Kidney epithelial cell (primary cell): ENCODE data around the gene SSTR5. TPM values are rescaled to one million over a fixed set of nuclear protein-coding genes. Genes with fewer than 3 reads are reported as not detected.

ENCODE experiments used
- DNase-seq: peaks from one replicate; pipeline ENCODE4 v3.0.0-alpha.2; 2010; ENCODE audit warnings: low read depth
- H3K27me3 ChIP-seq: 2 replicates; pipeline ENCODE4 v1.6.0; 2011; ENCODE audit warnings: low read length; ENCODE audit not compliant: control insufficient read depth, insufficient read depth
- H3K36me3 ChIP-seq: 2 replicates; pipeline ENCODE4 v1.5.1; 2011; ENCODE audit warnings: low read length; ENCODE audit not compliant: control insufficient read depth, insufficient read depth
- H3K4me3 ChIP-seq: 2 replicates; pipeline ENCODE4 v1.5.1; 2011; ENCODE audit warnings: low read depth, mild to moderate bottlenecking, control low read depth, low read length
- total RNA-seq: library from RNA; depleted of rRNA; stranded (reverse); fragments of >200 nt; gene quantifications from 2 replicates; pipeline ENCODE4 v1.2.3, GENCODE V29; 2015
- TF ChIP-seq, protein P1 (sequence below): IDR thresholded peaks from 2 replicates; pipeline ENCODE4 v1.5.1; 2011; ENCODE audit warnings: mild to moderate bottlenecking, moderate library complexity, low read length, control low read depth, inconsistent platforms; ENCODE audit not compliant: insufficient read depth, poor library complexity, severe bottlenecking

The SSTR5 gene
- total RNA-seq, 1 donor from 2014 or later: not detected

DNA sequence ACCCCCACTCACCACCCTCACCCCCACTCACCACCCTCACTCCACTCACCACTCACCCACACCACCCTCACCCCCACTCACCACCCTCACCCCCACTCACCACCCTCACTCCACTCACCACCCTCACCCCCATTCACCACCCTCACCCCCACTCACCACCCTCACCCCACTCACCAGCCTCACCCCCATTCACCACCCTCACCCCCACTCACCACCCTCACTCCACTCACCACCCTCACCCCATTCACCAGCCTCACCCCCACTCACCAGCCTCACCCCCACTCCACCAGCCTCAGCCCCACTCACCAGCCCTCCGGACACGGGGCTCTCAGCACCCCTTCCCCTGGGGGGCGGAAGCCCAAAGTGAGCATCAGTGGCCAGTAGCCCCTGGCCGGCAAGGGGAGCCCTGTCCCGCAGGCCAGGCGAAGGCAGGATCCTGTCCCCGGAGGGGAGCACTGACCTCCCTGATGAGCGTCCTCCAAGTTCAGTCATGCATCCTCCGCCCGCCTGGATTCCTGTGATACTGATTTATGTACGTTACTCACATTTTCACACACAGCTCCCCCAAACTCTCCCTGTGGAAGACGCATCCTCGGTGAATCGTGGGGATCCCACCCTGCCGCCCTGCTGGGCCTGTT is 41.5 kb downstream of the SSTR5 start:
- TF ChIP-seq, protein P1, sequence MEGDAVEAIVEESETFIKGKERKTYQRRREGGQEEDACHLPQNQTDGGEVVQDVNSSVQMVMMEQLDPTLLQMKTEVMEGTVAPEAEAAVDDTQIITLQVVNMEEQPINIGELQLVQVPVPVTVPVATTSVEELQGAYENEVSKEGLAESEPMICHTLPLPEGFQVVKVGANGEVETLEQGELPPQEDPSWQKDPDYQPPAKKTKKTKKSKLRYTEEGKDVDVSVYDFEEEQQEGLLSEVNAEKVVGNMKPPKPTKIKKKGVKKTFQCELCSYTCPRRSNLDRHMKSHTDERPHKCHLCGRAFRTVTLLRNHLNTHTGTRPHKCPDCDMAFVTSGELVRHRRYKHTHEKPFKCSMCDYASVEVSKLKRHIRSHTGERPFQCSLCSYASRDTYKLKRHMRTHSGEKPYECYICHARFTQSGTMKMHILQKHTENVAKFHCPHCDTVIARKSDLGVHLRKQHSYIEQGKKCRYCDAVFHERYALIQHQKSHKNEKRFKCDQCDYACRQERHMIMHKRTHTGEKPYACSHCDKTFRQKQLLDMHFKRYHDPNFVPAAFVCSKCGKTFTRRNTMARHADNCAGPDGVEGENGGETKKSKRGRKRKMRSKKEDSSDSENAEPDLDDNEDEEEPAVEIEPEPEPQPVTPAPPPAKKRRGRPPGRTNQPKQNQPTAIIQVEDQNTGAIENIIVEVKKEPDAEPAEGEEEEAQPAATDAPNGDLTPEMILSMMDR: no peak
- peaks cover 50% of the 10 kb centered on the region for H3K27me3 ChIP-seq
- H3K4me3 ChIP-seq: no peak overlapping the region
- no peaks in the 10 kb centered on the region for H3K36me3 ChIP-seq
- no peak for DNase-seq

- no peak overlapping the region for H3K4me3 ChIP-seq
Measured at GRCh38 chr16:1116693-1117077, 44.1 kb downstream of the SSTR5 start.

GRCh38 chr16:1117176-1117900 is 44.8 kb downstream of the SSTR5 start:
- H3K36me3 ChIP-seq: no peaks in the 10 kb centered on the region
- TF ChIP-seq, protein P1: no peak
- peaks cover 37% of the 10 kb centered on the region for H3K27me3 ChIP-seq
- DNase-seq: no peak
- H3K4me3 ChIP-seq: no peak overlapping the region

More at GRCh38 chr16:1116693-1117077, 44.1 kb downstream of the SSTR5 start:
- no peak for DNase-seq
- TF ChIP-seq, protein P1: no peak
- H3K27me3 ChIP-seq: peaks cover 42% of the 10 kb centered on the region
- no peaks in the 10 kb centered on the region for H3K36me3 ChIP-seq

DNA sequence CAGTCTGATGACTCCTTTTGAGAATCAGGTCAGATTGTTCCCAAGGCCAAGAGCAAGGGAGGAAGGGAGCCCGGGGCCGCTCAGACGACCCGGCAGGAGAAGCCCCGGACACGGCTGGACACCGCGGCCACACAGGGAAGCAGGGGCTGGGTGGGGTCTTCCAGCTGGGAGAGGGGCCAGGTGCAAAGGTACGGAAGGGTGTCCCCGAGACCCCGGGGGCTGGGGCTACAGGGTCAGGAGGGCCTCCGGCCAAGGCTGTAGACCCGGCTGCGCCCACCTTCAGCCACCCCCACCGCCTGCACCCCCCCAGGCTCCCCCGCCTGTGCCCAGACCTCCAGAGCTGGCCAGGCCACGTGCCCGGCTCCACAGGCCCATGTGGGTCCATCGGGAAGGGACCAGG is 45.4 kb downstream of the SSTR5 start:
- peaks cover 35% of the 10 kb centered on the region for H3K27me3 ChIP-seq
- TF ChIP-seq, protein P1: no peak

GRCh38 chr16:1119129-1119528 is 46.6 kb downstream of the SSTR5 start:
- DNase-seq: no peak
- TF ChIP-seq, protein P1: no peak
- no peaks in the 10 kb centered on the region for H3K36me3 ChIP-seq
- H3K27me3 ChIP-seq: peaks cover 33% of the 10 kb centered on the region
- no peak overlapping the region for H3K4me3 ChIP-seq

More for the DNA sequence above, 45.4 kb downstream of the SSTR5 start:
- Histone ChIP-seq H3K36me3 (no peaks in the 10 kb centered on the region), H3K4me3 (no peak overlapping the region)
- no peak for DNase-seq
